IPS-15b (cell line): ENCODE data around the gene CDKAL1.
"Not testable (repeated sequence)": the region's sequence is repeated elsewhere in the genome, so short reads cannot be mapped to it uniquely, and the experiment has no call there.

Source experiments
- H3K27me3 ChIP-seq: one replicate; pipeline ENCODE4 v1.6.1; 2013; ENCODE audit warnings: low read length; ENCODE audit not compliant: control insufficient read depth, insufficient read depth
- H3K36me3 ChIP-seq: one replicate; pipeline ENCODE4 v1.6.1; 2013; ENCODE audit warnings: low read length; ENCODE audit not compliant: control insufficient read depth, insufficient read depth
- H3K4me1 ChIP-seq: one replicate; pipeline ENCODE4 v1.6.1; 2013; ENCODE audit warnings: mild to moderate bottlenecking, low read length; ENCODE audit not compliant: control insufficient read depth, insufficient read depth
- H3K4me3 ChIP-seq: one replicate; pipeline ENCODE4 v1.5.1; 2013; ENCODE audit warnings: low read depth, low read length
- H3K9ac ChIP-seq: one replicate; pipeline ENCODE4 v1.6.1; 2013; ENCODE audit warnings: low read depth, mild to moderate bottlenecking, low read length
- H3K9me3 ChIP-seq: one replicate; pipeline ENCODE4 v1.6.1; 2013; ENCODE audit warnings: mild to moderate bottlenecking, low read length; ENCODE audit not compliant: control insufficient read depth, insufficient read depth

The CDKAL1 gene

DNA sequence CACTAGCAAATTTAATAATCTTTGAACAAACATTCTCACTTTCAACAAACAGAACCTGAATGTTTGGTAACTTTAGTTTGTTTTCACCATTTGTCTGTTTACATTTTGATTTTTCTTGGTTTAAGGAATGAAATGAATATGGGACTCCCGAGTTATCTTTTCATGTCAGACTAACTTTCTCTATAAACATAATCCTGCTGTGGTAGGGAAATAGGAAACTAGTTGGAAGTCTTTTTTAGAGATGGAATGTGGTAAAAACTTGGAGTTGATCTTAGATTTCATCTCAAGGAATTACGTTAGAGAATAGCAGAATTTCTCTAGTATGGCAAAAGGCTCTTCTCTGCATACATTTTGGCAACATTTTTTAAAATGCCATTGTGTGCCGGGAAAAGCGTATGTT is 206.5 kb downstream of the CDKAL1 start:
- H3K36me3 ChIP-seq: no peaks in the 10 kb centered on the region

DNA sequence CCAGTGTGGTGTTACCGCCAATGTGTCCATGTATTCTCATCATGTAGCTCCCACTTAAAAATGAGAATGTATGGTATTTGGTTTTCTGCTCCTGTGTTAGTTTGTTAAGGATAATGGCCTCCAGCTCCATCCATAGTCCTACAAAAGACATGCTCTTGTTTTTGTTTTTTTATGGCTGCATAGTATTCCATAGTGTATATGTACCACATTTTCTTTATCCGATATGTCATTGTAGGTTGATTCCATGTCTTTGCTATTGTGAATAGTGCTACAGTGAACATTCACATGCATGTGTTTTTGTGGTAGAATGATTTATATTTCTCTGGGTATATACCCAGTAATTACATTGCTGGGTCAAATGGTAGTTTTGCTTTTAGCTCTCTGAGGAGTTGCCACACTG is 207.2 kb downstream of the CDKAL1 start:
- H3K36me3 ChIP-seq: no peaks in the 10 kb centered on the region

More for the DNA sequence above, 206.5 kb downstream of the CDKAL1 start:
- Histone ChIP-seq H3K9me3 (no peaks in the 10 kb centered on the region), H3K4me1 (no peaks in the 10 kb centered on the region), H3K4me3 (no peak overlapping the region), H3K27me3 (no peaks in the 10 kb centered on the region), H3K9ac (no peak overlapping the region)

DNA sequence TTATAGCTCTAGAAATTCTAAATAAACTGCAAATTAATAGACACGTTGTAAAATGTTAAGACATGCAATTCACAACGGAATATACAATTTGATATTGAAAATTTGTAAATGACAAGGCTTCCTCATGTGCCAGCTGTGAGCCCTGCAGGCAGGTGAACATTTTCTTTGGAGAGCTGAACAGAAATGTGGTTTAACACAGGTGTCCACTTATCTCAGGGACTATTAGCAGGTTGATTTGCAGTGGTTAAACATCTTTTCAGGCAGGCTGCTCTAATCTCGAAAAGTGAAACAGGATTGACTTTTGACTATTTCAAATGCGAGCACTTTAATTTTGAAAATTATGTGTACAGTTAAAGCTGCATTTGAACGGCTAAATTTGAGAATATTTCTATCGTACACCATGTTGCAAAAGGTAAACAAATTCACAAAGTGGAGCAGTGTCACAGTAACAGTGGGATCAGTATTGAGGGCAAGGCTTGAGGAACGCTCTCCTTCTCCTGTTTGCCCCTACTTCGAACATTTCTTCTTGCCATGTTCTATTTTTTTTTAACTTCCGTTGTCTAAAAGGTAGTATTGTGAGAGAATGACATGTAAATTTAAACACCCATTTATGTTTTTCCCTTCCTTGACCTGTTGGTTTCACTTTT is 210.8 kb downstream of the CDKAL1 start:
- Histone ChIP-seq H3K4me1 (no peaks in the 10 kb centered on the region), H3K27me3 (no peaks in the 10 kb centered on the region), H3K4me3 (no peak overlapping the region), H3K36me3 (no peaks in the 10 kb centered on the region), H3K9ac (no peak overlapping the region), H3K9me3 (no peaks in the 10 kb centered on the region)

More for the DNA sequence above, 207.2 kb downstream of the CDKAL1 start:
- no peaks in the 10 kb centered on the region for H3K27me3 ChIP-seq
- H3K4me3 ChIP-seq: no peak overlapping the region
- H3K4me1 ChIP-seq: no peaks in the 10 kb centered on the region
- no peaks in the 10 kb centered on the region for H3K9me3 ChIP-seq
- no peak overlapping the region for H3K9ac ChIP-seq

DNA sequence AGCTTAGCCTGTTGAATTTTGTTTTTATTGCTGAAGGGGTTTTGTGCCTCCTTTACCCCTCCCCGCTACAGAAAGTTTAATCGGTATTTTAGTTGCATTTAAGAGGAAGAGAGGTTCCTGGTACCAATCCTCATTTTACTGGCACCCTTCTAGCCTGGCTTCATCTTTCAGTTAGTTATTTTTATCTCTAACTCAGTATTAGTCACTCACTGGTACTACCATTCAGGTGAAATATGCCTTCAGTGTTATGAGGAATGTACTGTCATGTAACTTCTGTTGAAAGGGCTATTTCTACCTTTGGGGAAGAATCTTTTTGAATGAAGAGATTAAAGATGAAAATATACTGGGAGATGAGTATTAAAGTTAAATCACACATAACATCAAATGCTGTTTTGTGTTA is 211.8 kb downstream of the CDKAL1 start:
- no peaks in the 10 kb centered on the region for H3K4me1 ChIP-seq
- H3K4me3 ChIP-seq: no peak overlapping the region
- no peak overlapping the region for H3K9ac ChIP-seq
- H3K27me3 ChIP-seq: no peaks in the 10 kb centered on the region
- H3K9me3 ChIP-seq: no peaks in the 10 kb centered on the region
- H3K36me3 ChIP-seq: no peaks in the 10 kb centered on the region

DNA sequence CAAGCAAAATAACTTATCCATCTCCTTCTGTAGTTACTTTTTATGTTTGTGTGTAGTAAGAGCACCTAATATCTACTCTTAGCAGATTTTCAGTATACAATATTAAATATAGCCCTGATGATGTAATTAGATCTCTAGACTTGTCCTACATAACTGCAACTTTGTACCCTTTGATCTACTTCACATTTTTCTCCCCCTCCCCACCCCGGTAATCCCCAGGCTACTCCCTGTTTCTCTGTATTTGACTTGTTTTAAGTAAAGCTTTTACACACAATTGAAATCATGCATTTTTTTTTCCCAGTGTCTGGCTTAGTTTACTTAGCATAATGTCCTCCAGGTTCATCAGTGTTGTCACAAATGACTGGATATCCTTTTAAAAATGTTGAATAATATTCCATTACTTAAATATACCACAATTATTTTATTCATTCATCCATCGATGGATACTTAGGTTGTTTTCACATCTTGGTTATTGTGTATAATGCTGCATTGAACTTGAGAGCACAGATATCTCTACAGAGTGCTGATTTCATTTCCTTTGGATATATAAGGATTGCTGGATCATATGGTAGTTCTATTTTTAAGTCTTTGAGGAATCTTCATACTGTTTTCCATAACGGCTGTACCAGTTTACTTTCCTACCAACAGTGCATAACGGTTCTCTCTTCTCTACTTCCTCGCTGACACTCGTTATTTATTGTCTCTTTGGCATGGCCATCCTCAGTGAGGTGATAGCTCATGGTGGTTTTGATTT is 212.7 kb downstream of the CDKAL1 start:
- Histone ChIP-seq H3K9ac (no peak overlapping the region), H3K36me3 (no peaks in the 10 kb centered on the region), H3K27me3 (no peaks in the 10 kb centered on the region), H3K9me3 (no peaks in the 10 kb centered on the region), H3K4me3 (no peak overlapping the region), H3K4me1 (no peaks in the 10 kb centered on the region)

DNA sequence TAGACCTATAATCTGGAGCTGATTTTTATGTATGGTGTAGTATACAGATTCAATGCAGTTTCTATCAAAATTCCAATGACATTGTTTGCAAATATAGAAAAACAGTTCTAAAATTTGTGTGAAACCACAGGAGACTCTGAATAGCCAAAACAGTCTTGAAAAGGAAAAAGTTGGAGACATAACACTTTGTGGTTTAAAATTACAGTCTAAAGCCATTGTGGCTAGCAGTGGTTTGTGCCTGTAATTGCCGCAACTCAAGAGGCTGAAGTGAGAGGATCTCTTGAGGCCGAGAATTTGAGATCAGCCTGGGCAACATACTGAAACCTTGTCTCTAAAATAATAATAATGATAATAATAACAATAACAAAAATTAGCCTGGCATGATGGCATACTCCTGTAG is 213.7 kb downstream of the CDKAL1 start:
- H3K4me1 ChIP-seq: no peaks in the 10 kb centered on the region
- H3K4me3 ChIP-seq: no peak overlapping the region
- no peaks in the 10 kb centered on the region for H3K9me3 ChIP-seq
- no peaks in the 10 kb centered on the region for H3K27me3 ChIP-seq
- H3K9ac ChIP-seq: no peak overlapping the region
- no peaks in the 10 kb centered on the region for H3K36me3 ChIP-seq

DNA sequence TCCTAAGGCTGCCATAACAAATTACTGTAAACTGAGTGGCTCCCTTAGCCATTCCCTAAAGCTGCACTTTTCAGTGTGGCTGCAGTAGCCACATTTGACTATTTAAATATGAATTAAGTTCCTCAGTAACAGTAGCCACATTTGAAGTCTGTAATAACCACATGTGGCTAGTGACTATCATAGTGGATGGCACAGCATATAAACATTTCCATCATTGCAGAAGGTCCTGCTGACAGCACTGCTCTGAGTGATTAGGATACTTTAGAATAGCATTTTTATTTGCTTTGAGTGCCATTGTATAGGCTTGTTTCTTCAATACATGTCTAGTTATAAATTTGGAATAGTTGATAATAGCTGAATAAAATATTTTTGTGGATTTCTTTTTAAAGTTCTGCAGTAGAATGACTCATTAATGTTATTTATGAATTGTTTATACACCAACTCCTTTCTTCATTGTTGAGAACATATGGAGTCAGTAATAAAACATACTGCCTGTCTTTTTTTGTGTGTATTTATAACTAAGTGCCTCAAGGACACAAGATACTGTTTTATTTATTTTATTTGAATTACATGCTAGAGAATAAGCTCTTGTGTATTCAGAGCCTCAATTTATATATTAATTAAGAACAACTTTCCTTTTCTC is 217.2 kb downstream of the CDKAL1 start:
- no peaks in the 10 kb centered on the region for H3K4me1 ChIP-seq
- H3K4me3 ChIP-seq: no peak overlapping the region

DNA sequence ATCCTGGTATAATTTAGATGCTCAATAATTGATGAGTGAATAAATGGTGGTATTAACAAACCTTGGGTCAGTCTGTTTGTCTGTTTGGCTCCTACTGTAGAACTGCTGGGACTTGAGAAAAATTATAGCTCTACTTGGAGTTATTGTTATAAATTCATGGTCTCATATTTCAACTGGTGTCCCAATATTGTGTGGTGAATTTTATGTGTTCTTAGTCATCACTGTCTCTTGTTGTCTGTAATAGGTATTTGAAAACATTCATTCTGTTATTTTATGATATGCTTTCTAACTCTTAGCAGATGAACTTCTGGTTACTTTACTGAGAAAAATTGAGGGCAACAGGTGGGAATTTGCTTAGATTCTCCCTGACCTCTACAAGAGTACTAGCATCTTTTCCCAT is 221.4 kb downstream of the CDKAL1 start:
- Histone ChIP-seq H3K4me3 (no peak overlapping the region), H3K9me3 (no peaks in the 10 kb centered on the region), H3K9ac (no peak overlapping the region), H3K36me3 (no peaks in the 10 kb centered on the region), H3K27me3 (no peaks in the 10 kb centered on the region), H3K4me1 (no peaks in the 10 kb centered on the region)

More for the DNA sequence above, 217.2 kb downstream of the CDKAL1 start:
- H3K36me3 ChIP-seq: no peaks in the 10 kb centered on the region
- no peak overlapping the region for H3K9ac ChIP-seq
- H3K27me3 ChIP-seq: no peaks in the 10 kb centered on the region
- H3K9me3 ChIP-seq: no peaks in the 10 kb centered on the region

DNA sequence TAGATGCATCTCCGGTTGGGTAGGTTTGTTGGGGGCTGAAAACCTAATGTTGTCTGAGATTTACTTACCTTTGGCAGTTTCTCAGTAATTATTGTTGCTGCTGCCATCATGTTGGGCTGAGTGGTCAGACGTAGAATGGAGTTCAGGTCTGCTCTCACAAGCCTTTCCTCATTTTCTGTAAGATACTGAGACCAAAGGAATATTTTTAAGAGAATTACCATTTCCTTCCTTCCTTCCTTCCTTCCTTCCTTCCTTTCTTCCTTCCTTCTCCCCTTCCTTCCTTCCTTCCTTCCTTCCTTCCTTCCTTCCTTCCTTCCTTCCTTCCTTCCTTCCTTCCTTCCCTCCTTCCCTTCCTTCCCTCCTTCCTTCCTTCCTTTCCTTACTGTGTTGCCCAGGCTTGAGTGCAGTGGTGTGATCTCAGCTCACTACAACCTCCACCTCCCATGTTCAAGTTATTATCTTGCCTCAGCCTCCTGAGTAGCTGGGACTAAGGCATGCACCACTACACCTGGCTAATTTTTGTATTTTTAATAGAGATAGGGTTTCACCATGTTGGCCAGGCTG is 222.4 kb downstream of the CDKAL1 start:
- H3K36me3 ChIP-seq, H3K27me3 ChIP-seq, H3K4me3 ChIP-seq, H3K9me3 ChIP-seq, H3K9ac ChIP-seq, H3K4me1 ChIP-seq: not testable (repeated sequence)

DNA sequence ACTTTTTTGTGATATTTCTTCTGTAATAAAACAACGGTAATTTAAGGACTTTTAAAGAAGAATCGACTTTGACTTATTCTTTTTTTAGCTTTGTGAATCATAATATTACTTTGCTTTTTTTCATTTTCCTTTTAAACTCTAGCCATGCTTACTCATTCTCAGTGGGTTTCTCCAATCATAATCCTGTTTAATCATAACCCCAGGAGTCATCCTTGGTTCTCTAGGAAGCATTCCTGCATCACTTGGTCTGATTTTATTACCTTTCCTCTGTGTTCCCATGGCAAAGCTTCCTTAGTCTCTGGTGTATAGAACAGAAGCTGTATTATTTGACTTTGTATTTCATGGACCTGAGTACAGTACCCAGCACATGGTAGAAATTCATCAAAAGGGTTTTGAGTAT is 223.5 kb downstream of the CDKAL1 start:
- no peaks in the 10 kb centered on the region for H3K36me3 ChIP-seq
- H3K4me3 ChIP-seq: no peak overlapping the region
- no peak overlapping the region for H3K9ac ChIP-seq
- no peaks in the 10 kb centered on the region for H3K4me1 ChIP-seq
- H3K27me3 ChIP-seq: no peaks in the 10 kb centered on the region
- no peaks in the 10 kb centered on the region for H3K9me3 ChIP-seq

DNA sequence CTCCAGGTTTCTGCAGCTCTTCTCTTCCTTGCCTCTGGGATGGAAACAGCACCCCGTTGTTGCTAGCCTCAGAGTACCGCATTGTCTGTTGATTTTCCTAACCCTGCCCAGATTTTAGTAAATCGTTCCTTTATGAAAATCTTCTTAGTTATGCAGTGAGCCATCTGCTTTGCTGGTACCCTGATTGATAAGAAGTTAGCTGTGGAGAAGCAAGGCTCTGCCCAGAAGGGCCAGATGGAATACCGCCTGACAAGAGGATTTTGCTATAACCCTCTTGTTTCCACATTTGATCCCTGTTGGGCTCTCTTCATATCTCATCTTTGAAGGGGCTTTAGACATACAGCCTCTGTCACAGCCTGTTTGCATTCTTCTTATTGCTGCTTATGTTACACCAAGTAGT is 229.0 kb downstream of the CDKAL1 start:
- Histone ChIP-seq H3K4me3 (no peak overlapping the region), H3K27me3 (no peaks in the 10 kb centered on the region), H3K4me1 (no peaks in the 10 kb centered on the region), H3K36me3 (no peaks in the 10 kb centered on the region), H3K9ac (no peak overlapping the region), H3K9me3 (no peaks in the 10 kb centered on the region)

DNA sequence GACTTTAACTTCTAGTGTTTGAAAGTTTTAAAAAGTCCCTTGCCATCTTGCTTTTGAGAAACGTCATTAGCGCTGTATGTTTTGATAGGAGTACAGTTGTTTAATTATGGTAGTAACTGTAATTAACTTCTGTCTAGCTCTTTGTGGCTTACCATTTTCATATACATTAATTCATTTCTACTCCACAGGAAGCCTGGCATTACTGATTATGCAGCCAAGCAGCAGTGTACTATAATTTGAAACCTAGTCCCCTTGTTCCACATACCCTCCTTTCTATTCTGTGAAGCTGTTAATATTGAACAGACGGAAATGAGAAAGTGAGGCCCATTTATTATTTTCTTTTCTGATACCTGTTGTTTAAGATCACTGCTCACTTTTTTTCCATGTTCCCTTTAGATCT is 235.4 kb downstream of the CDKAL1 start:
- Histone ChIP-seq H3K4me1 (no peaks in the 10 kb centered on the region), H3K9ac (no peak overlapping the region), H3K36me3 (no peaks in the 10 kb centered on the region), H3K4me3 (no peak overlapping the region), H3K9me3 (no peaks in the 10 kb centered on the region), H3K27me3 (no peaks in the 10 kb centered on the region)
